LNCaP clone FGC (cell line): ENCODE results near the gene PEX14.

Source experiments
- DNase-seq: peaks from one replicate; pipeline ENCODE4 v3.0.0-alpha.2; 2011; ENCODE audit warnings: low read depth
- H3K4me3 ChIP-seq: 2 replicates; pipeline ENCODE4 v1.5.1; 2011; ENCODE audit warnings: mild to moderate bottlenecking, low read depth, low read length, control low read depth
- TF ChIP-seq, protein P1 (sequence below): IDR thresholded peaks from 2 replicates; pipeline ENCODE4 v1.5.1; 2012; ENCODE audit warnings: mild to moderate bottlenecking; ENCODE audit not compliant: control insufficient read depth, insufficient read depth; ENCODE audit errors: extremely low read depth

PEX14 gene

DNA sequence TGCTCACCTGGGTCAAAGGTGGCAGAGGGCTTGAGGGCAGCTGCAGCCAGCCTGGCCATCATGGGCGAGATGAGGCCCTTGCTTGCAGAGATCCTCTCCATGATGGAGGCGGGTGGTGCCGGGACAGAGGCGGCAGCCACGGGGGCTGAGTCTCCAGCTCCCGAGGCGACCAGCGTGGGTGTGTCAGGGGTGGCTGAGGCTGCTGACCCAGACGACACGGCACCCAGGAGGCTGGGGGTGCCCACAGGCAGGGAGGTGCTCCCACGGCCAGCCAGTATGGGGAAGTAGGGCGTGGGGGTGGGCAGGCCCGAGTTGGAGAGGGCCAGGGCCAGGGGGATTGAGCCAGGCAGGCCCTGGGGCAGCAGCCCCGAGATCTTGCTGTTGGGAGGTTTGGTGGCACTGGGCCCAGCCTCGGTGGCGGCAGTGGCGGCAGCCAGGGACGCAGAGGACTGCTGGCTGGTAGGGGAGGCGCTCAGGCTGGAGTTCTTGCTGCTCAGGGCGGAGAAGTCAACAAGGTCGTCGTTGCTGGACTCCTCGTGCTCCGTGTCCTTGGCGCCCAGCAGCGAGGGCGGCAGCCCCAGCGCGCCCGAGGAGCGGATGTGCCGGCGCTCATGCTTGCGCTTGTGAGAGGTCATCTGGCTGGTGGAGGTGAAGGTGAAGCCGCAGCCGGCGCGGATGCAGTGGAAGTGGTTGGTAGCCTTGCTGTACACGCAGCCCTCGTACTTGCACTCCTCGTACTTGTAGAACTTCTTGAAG lies 178.8 kb downstream of the PEX14 start:
- no peak for DNase-seq
- TF ChIP-seq, protein P1, sequence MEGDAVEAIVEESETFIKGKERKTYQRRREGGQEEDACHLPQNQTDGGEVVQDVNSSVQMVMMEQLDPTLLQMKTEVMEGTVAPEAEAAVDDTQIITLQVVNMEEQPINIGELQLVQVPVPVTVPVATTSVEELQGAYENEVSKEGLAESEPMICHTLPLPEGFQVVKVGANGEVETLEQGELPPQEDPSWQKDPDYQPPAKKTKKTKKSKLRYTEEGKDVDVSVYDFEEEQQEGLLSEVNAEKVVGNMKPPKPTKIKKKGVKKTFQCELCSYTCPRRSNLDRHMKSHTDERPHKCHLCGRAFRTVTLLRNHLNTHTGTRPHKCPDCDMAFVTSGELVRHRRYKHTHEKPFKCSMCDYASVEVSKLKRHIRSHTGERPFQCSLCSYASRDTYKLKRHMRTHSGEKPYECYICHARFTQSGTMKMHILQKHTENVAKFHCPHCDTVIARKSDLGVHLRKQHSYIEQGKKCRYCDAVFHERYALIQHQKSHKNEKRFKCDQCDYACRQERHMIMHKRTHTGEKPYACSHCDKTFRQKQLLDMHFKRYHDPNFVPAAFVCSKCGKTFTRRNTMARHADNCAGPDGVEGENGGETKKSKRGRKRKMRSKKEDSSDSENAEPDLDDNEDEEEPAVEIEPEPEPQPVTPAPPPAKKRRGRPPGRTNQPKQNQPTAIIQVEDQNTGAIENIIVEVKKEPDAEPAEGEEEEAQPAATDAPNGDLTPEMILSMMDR, result no peak
- H3K4me3 ChIP-seq, result no peak overlapping the region

DNA sequence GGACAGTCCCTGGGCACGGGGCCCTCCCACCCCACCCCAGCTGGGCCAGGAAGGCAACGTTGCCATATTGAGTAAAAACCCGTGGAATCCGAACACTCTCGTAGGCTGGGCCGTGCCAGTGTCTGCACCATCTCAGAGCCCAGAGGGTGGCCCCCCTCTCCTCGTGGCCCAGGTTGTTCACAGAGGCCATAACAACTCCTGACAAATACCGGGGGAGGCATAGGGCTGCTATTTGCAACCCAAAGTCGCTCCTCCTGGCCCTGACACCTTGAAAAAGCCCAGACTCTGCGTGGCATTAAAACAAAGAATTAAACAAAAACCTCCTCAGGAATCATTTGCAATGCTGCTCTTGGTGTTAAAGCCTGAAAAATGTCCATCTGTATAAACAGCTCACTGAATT lies 180.3 kb downstream of the PEX14 start:
- H3K4me3 ChIP-seq, result no peak overlapping the region
- TF ChIP-seq, protein P1, result no peak
- DNase-seq, result no peak

DNA sequence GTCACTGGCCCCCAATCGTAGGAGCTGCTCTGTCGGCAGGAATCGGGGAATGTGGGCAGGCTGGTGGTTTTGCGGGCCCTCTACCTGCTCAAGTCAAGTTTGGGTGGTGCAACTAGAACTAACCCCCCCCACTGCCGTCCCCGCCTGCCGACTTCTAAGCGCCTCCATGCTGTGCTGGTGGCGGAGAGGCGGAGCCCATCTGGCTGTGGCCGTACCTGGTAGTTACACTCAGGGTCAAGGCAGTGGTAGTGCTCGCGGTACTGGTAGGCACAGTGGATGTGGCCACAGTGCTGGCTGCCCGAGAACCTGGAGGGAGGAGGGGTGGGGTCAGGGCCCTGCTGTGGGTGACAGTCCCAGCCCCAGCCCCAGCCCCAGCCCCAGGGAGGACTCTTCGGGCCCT lies 181.7 kb downstream of the PEX14 start:
- no peak for DNase-seq
- TF ChIP-seq, protein P1, result no peak
- no peak overlapping the region for H3K4me3 ChIP-seq

DNA sequence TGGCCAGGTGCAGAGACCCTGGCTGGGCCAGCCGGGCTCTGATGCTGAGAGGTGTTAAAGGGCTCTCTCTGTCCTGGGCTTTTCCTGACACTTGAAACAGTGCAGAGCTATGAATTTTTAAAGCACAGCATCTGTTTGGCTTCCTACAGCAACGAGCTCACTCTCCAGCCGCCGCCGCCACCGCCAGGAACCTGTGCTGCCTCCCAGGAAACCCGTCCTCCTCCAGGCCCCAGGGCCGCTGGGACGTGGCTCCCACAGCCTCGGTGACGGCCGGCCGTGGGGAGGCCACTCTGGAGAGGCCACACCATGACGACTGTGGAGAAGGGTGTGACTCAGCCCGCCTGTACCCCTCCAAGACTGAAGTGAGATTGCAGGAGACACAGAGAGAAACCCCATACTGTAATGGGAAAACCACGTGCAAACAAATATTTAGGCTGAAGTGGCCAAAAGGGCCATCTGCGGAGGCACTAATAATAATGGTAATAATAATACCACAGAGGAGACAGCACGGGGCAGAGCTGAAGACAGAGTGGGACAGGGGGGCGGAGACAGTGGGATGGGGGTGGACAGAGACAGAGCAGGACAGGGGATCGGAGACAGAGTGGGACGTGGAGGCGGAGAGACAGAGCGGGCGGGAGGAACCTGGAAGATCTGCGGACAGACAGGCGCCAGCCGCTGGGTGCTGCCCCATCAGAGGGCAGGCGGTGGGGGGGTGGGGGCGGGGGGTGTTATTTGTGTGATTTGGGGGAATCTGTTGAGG lies 182.5 kb downstream of the PEX14 start:
- no peak overlapping the region for H3K4me3 ChIP-seq
- no peak for DNase-seq
- TF ChIP-seq, protein P1, result no peak

DNA sequence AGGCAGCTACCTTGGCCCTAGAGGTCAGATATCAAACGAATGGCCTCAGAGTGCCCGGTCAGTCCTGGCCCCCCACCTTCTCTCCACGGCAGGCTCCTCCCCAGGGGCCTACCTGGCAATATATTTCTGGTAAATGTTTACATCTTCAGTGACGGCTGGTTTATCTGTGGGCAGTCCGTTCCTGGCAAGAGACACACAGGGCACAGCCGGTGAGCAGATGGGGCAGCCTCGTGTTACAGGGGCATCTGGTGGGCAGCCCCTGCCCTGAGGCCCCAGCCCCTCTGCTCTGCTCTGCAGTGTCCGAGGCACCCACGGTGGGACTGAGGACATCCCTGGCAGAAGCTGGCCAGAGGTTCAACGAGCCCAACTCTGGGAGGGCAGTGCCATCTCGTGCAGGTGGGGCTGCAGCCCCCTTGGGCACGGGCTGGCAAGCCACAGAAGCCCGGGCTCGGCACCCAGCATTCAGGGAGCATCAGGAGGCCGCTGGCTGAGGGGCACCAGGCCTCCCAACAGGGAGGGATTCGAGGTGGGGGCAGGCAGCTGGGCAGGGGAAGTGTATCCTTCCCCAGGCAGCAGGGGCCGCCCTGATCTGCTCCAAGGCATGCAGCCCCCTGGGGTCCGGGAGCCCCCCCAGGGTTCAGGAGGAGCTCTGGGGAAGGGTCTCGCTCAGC lies 183.8 kb downstream of the PEX14 start:
- no peak for DNase-seq
- H3K4me3 ChIP-seq, result no peak overlapping the region
- TF ChIP-seq, protein P1, result no peak

DNA sequence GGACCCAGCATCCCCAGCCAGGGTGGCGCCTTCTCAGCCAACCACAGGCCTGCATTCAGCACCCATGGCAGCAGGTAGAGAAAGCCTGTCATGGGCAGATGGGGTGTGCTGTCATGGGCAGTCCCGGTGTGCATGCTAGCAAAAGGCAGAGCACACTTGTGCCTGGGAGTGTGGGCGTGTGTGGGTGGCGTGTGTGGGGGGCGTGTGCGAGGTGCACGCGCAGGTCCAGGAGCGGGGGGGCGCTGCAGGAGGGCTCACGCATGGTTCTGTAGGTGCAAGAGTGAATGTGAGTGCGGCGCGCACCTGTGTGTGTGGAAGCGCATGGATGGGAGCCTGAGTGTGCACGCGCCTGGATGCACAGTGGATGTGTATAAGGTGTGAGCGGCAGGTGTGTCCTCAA lies 184.5 kb downstream of the PEX14 start:
- no peak for DNase-seq
- TF ChIP-seq, protein P1, result no peak
- no peak overlapping the region for H3K4me3 ChIP-seq
